ENCODE results near the gene TBC1D22A. TPM values are rescaled to one million over a fixed set of nuclear protein-coding genes. Genes with fewer than 3 reads are reported as not detected.

Gene TBC1D22A
- total and polyA plus RNA-seq, 8 donors = 13.3 to 53.1 (median 21.5) TPM

GRCh38 chr22:46795845-46796565 lies 33.6 kb downstream of the TBC1D22A start:
- intact Hi-C loops (cut with DNase I; ENCODE audit: low total_unique reads) = no loop called here
- no peak for DNase-seq
- H3K27me3 ChIP-seq = no peaks in the 10 kb centered on the region
- H3K27ac ChIP-seq = no peak overlapping the region
- WGBS, 5 donors = 86 to 94% (median 87%) methylated on average over 14 to 15 of the region's 15 CpGs
- H3K9me3 ChIP-seq = no peaks in the 10 kb centered on the region
- peaks cover 18 to 30% (median 24%) of the 10 kb centered on the region in 4 donors for H3K4me1 ChIP-seq
- TF ChIP-seq EP300 (IDR thresholded peaks at IDR 0.05) (no peak), POLR2AphosphoS5 (IDR thresholded peaks at IDR 0.05) (no peak), CTCF (IDR thresholded peaks at IDR 0.05) (no peak), POLR2A (IDR thresholded peaks at IDR 0.05) (no peak)
- H3K36me3 ChIP-seq = peaks cover 60 to 90% (median 78%) of the 10 kb centered on the region in 4 donors
- no peak overlapping the region for H3K4me3 ChIP-seq

DNA sequence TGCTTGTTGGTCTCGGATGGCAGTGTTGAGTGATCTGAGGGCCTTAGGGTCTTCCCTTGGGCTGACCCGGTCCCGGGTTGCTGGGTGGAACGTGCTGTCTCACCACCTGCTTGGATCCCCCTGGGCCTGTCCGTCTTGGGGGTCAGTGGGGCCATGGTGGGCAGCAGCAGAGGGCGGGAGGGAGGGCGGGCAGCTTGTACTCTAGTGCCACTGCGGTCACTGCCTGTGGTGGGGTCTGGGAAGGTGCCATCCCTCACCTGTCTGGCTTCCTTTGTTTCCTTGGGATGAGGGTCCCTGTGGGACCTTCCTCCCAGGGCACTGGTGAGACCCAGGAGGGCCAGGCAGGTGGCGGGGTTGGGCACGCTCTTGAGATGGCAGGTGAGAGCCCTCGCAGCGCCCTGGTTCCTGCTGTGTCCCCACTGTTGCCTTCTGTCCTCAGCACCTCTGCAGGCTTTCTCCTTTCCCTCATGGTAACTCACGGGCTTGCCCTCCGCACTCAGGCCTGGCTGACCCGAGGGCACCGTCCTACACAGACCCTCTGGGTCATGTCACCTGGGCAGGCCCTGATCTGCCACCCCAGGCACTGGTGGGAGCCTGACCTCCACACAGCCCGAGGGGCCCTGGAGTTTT lies 34.2 kb downstream of the TBC1D22A start:
- intact Hi-C loops (cut with DNase I; ENCODE audit: low total_unique reads) = no loop called here
- DNase-seq = no peak
- H3K4me1 ChIP-seq = peaks cover 11 to 23% (median 18%) of the 10 kb centered on the region in 4 donors
- no peaks in the 10 kb centered on the region for H3K9me3 ChIP-seq
- no peaks in the 10 kb centered on the region for H3K27me3 ChIP-seq
- peaks cover 63 to 96% (median 84%) of the 10 kb centered on the region in 4 donors for H3K36me3 ChIP-seq
- 62 to 92% (median 90%) methylated on average over 5 to 17 of the region's 17 CpGs for WGBS, 5 donors
- TF ChIP-seq EP300 (IDR thresholded peaks at IDR 0.05) (no peak), CTCF (IDR thresholded peaks at IDR 0.05) (no peak), POLR2AphosphoS5 (IDR thresholded peaks at IDR 0.05) (no peak), POLR2A (IDR thresholded peaks at IDR 0.05) (no peak)
- H3K4me3 ChIP-seq = no peak overlapping the region
- no peak overlapping the region for H3K27ac ChIP-seq

GRCh38 chr22:46797355-46797754 lies 34.9 kb downstream of the TBC1D22A start:
- 63 to 73% (median 67%) methylated on average over 14 to 17 of the region's 17 CpGs for WGBS, 5 donors
- no peaks in the 10 kb centered on the region for H3K9me3 ChIP-seq
- no peak overlapping the region for H3K27ac ChIP-seq
- TF ChIP-seq POLR2AphosphoS5 (IDR thresholded peaks at IDR 0.05) = no peak
- no peak for TF ChIP-seq EP300 (IDR thresholded peaks at IDR 0.05)
- TF ChIP-seq POLR2A (IDR thresholded peaks at IDR 0.05) = no peak
- TF ChIP-seq CTCF (IDR thresholded peaks at IDR 0.05) = no peak
- H3K27me3 ChIP-seq = no peaks in the 10 kb centered on the region
- intact Hi-C loops (cut with DNase I; ENCODE audit: low total_unique reads) = no loop called here
- peaks cover 8 to 17% (median 12%) of the 10 kb centered on the region in 4 donors for H3K4me1 ChIP-seq
- H3K36me3 ChIP-seq = peaks cover 63 to 99% (median 90%) of the 10 kb centered on the region in 4 donors
- H3K4me3 ChIP-seq = no peak overlapping the region
- DNase-seq = peak in 1 of 2 donors; percentile 57

DNA sequence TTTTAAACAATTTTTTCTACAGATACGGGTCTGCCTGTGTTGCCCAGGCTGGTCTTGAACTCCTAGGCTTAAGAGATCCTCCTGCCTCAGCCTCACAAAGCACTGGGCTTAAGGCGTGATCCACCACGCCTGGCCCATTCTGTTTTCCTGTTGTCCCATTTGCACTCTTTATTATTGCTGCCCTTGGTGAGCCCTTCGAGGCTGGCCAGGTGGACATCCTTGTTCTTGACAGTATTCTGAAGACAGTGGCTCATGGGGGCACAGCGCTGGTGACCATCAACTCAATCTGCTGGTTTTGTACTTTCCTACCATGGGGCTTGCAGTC lies 35.6 kb downstream of the TBC1D22A start:
- DNase-seq = no peak
- Histone ChIP-seq H3K36me3 (peaks cover 57 to 96% (median 85%) of the 10 kb centered on the region in 4 donors), H3K9me3 (no peaks in the 10 kb centered on the region), H3K27ac (no peak overlapping the region), H3K27me3 (no peaks in the 10 kb centered on the region), H3K4me1 (peaks cover 8 to 15% (median 8%) of the 10 kb centered on the region in 4 donors), H3K4me3 (no peak overlapping the region)
- no peak for TF ChIP-seq CTCF (IDR thresholded peaks at IDR 0.05)
- TF ChIP-seq EP300 (IDR thresholded peaks at IDR 0.05) = no peak
- no peak for TF ChIP-seq POLR2AphosphoS5 (IDR thresholded peaks at IDR 0.05)
- TF ChIP-seq POLR2A (IDR thresholded peaks at IDR 0.05) = no peak
- 88 to 96% (median 93%) methylated on average over 5 of the region's 5 CpGs for WGBS, 5 donors
- intact Hi-C loops (cut with DNase I; ENCODE audit: low total_unique reads) = no loop called here
